BJ (cell line): ENCODE results near the gene RHO. TPM values are rescaled to one million over a fixed set of nuclear protein-coding genes. Genes with fewer than 3 reads are reported as not detected.
A peak's percentile ranks its signal among the peaks of the same experiment; 100 is the strongest.
"Not testable (repeated sequence)": the region's sequence is repeated elsewhere in the genome, so short reads cannot be mapped to it uniquely, and the experiment has no call there.

Experiments used
- CTCF ChIA-PET: fragments of 350-600 bp; formaldehyde crosslinking; extraction: SDS; loops from one replicate; lab custom pipeline; 2021; ENCODE audit warnings: antibody characterized with exemption, inconsistent platforms; lab: Yijun Ruan, JAX
- POLR2A ChIA-PET: fragments of 300-600 bp; sonication (Branson Sonifier 250); formaldehyde crosslinking; extraction: SDS; loops from one replicate; lab custom pipeline; 2021; ENCODE audit warnings: antibody characterized with exemption; lab: Charles Lee
- DNase-seq: peaks from one replicate; pipeline ENCODE4 v3.0.0-alpha.2; 2011; ENCODE audit warnings: low read depth
- H3K27me3 ChIP-seq: 2 replicates; pipeline ENCODE4 v1.6.0; 2011; ENCODE audit warnings: low read length; ENCODE audit not compliant: control insufficient read depth, insufficient read depth
- H3K36me3 ChIP-seq: 2 replicates; pipeline ENCODE4 v1.5.1; 2011; ENCODE audit warnings: low read length; ENCODE audit not compliant: control insufficient read depth, insufficient read depth
- H3K4me3 ChIP-seq: 2 replicates; pipeline ENCODE4 v1.5.1; 2011; ENCODE audit warnings: low read depth, mild to moderate bottlenecking, control low read depth, low read length
- polyA plus RNA-seq: library from polyadenylated mRNA; depleted of rRNA; stranded (reverse); fragments of >200 nt; gene quantifications from 2 replicates; pipeline ENCODE4 v1.2.3, GENCODE V29; 2011
- TF ChIP-seq, protein P1 (sequence below): IDR thresholded peaks from 2 replicates; pipeline ENCODE4 v1.5.1; 2011; ENCODE audit warnings: low read depth, mild to moderate bottlenecking, control low read depth, inconsistent platforms, low read length, moderate library complexity; ENCODE audit not compliant: insufficient read depth

Gene RHO
- polyA plus RNA-seq, 1 experiment = not detected

DNA sequence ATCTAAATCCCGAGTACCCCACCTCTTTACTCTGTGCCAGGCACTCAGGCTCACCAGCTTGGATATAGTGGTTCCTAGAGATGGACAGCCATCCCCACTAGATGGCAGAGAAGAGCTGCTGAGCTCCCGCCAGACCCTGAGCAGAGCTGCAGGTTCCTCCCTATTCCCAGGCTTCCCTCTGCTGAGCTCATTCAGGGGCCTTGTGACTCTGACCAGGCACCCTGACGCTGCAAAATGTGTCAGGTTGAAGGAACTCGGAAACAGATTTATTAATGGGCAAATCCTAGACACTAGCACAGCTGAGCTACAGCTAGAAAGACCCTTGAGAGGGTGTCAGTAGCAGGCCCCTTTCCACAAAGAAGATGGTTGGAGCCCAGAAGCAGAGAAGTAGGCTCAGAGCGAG is 38.2 kb upstream of the RHO start:
- TF ChIP-seq, protein P1, sequence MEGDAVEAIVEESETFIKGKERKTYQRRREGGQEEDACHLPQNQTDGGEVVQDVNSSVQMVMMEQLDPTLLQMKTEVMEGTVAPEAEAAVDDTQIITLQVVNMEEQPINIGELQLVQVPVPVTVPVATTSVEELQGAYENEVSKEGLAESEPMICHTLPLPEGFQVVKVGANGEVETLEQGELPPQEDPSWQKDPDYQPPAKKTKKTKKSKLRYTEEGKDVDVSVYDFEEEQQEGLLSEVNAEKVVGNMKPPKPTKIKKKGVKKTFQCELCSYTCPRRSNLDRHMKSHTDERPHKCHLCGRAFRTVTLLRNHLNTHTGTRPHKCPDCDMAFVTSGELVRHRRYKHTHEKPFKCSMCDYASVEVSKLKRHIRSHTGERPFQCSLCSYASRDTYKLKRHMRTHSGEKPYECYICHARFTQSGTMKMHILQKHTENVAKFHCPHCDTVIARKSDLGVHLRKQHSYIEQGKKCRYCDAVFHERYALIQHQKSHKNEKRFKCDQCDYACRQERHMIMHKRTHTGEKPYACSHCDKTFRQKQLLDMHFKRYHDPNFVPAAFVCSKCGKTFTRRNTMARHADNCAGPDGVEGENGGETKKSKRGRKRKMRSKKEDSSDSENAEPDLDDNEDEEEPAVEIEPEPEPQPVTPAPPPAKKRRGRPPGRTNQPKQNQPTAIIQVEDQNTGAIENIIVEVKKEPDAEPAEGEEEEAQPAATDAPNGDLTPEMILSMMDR = peak; percentile 92
- CTCF ChIA-PET = interaction anchor here (0.6 to 2.8 kb wide), 32 partner anchors 9 to 613 kb away, joined by 3 to 24 read pairs (median 5); no protein-coding TSS in a partner anchor
- peak; percentile 74 for DNase-seq
- Histone ChIP-seq H3K36me3 (no peaks in the 10 kb centered on the region; the same call in 1 of the 2 replicates), H3K4me3 (no peak overlapping the region), H3K27me3 (no peaks in the 10 kb centered on the region)
- POLR2A ChIA-PET = no interaction called here

GRCh38 chr3:129491077-129491476 is 37.4 kb upstream of the RHO start:
- H3K36me3 ChIP-seq, DNase-seq, H3K27me3 ChIP-seq, H3K4me3 ChIP-seq, POLR2A ChIA-PET: not testable (repeated sequence)
- CTCF ChIA-PET = interaction anchor here (0.8 to 2.8 kb wide), 13 partner anchors 9 to 443 kb away, joined by 3 to 24 read pairs (median 11); no protein-coding TSS in a partner anchor

DNA sequence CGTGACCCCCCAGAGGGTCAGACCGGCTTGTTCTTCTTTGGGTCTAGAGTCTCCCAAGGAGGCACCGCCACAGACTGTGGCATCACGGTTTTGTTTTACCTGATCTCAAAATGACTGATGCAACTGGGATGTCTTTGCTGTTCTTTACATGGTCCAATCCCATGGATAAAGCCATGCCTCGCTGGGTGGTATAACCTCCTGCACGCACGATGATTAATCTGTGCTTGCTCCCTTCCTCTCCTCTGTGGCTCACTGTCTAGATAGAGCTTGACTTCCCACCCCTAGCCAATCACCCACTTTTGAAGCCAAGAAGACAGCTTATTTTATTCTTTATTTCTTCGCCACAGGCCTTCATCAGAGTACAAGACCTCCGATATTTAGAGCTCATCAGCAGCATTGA is 36.6 kb upstream of the RHO start:
- ChIA-PET CTCF (interaction anchor here (1.0 to 2.2 kb wide), 6 partner anchors 65 to 338 kb away, joined by 3 to 6 read pairs (median 4); no protein-coding TSS in a partner anchor), POLR2A (no interaction called here)
- Histone ChIP-seq H3K27me3 (no peaks in the 10 kb centered on the region), H3K36me3 (no peaks in the 10 kb centered on the region; the same call in 1 of the 2 replicates), H3K4me3 (no peak overlapping the region)
- no peak for DNase-seq
- TF ChIP-seq, protein P1 = no peak

DNA sequence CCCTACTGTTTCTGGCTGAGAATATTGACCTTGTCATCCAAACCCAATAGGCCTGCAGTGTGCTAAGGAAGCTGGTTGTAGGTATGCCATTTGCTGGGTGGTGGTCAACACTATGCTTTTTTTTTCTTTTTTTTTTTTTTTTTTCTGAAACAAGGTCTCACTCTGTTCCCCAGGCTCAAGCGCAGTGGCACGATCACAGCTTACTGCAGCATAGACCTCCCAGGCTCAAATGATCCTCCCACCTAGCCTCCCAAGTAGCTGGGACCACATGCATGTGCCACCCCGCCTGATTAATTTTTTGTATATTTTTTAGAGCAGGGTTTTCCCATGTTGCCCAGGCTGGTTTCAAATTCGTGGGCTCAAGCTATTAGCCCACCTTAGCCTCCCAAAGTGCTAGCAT is 35.7 kb upstream of the RHO start:
- ChIA-PET POLR2A (no interaction called here), CTCF (interaction anchor here (0.9 to 2.2 kb wide), 8 partner anchors 10 to 337 kb away, joined by 3 to 6 read pairs (median 4); no protein-coding TSS in a partner anchor)
- no peak for DNase-seq
- TF ChIP-seq, protein P1 = no peak
- no peak overlapping the region for H3K4me3 ChIP-seq
- no peaks in the 10 kb centered on the region; the same call in 1 of the 2 replicates for H3K36me3 ChIP-seq
- H3K27me3 ChIP-seq = no peaks in the 10 kb centered on the region

DNA sequence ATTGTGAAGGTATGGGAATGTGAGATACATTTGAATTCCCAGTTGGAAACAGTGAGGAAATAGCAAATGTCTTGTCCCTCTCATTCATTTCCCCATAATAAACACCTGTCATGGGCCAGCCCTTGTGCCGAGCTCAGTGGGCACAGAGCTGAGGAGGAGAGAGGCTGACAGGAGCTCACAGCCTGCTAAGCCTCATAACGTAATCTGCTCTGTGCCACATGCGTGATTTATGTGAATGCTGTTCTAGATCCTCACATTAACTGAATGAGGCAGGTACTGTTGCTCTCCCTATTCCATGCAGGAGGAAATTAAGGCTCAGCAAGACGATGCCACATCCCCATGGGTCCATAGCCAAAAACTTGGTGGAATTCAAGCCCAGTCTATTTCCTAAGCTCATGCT is 35.2 kb upstream of the RHO start:
- TF ChIP-seq, protein P1 = no peak
- no peak for DNase-seq
- ChIA-PET POLR2A (no interaction called here), CTCF (interaction anchor here (0.9 to 2.2 kb wide), 7 partner anchors 9 to 336 kb away, joined by 3 to 6 read pairs (median 4); no protein-coding TSS in a partner anchor)
- Histone ChIP-seq H3K27me3 (no peaks in the 10 kb centered on the region), H3K36me3 (no peaks in the 10 kb centered on the region; the same call in 1 of the 2 replicates), H3K4me3 (no peak overlapping the region)

DNA sequence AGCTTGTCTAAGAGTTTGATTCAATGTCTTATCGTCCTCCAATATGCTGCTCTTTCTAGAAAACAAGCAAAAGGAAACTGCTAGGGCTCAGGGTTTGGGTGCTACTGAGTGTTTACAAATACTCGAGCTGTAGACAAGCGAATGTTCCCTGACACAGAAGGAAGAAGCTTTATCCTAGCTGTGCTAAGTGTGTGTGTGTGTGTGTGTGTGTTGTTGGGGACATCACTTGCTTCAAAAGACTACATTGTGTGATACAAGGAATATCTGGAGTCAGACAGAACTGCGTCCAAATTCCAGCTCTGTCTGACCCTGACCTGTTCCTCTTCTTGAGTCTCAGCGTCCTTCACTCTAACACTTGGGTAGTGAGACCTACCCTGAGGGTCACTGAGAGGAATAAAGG is 33.9 kb upstream of the RHO start:
- CTCF ChIA-PET = interaction anchor here (0.8 to 1.3 kb wide), 2 partner anchors 57 to 448 kb away, joined by 3 to 4 read pairs; no protein-coding TSS in a partner anchor
- DNase-seq, POLR2A ChIA-PET: not testable (repeated sequence)

GRCh38 chr3:129495006-129495639 is 33.3 kb upstream of the RHO start:
- peak; percentile 68 for DNase-seq
- CTCF ChIA-PET = interaction anchor here (1.3 kb wide), 1 partner anchor 447 kb away, joined by 4 read pairs; no protein-coding TSS in a partner anchor
- POLR2A ChIA-PET = interaction anchor here (0.6 kb wide), 1 partner anchor 99 kb away, joined by 3 read pairs; no protein-coding TSS in a partner anchor
- not testable (repeated sequence) for H3K4me3 ChIP-seq, H3K27me3 ChIP-seq, H3K36me3 ChIP-seq

More for the DNA sequence above, 33.9 kb upstream of the RHO start:
- not testable (repeated sequence) for H3K36me3 ChIP-seq, H3K27me3 ChIP-seq, H3K4me3 ChIP-seq

- DNase-seq, H3K27me3 ChIP-seq, POLR2A ChIA-PET, H3K4me3 ChIP-seq, H3K36me3 ChIP-seq, CTCF ChIA-PET: not testable (repeated sequence)
Observed at GRCh38 chr3:129497876-129498275, 30.6 kb upstream of the RHO start.
